SK-N-SH (cell line): Measurements from ENCODE around the gene DPF3. TPM values are rescaled to one million over a fixed set of nuclear protein-coding genes. Genes with fewer than 3 reads are reported as not detected.

Experiments
- CTCF ChIA-PET: fragments of 300-600, 350-600 bp; formaldehyde crosslinking; extraction: SDS; loops from one replicate; lab custom pipeline; 2021; lab: Yijun Ruan, JAX
- POLR2A ChIA-PET: fragments of 350-600 bp; sonication (Branson Sonifier 250); formaldehyde crosslinking; extraction: SDS; loops from one replicate; lab custom pipeline; 2020; ENCODE audit warnings: antibody characterized with exemption, inconsistent platforms; lab: Yijun Ruan, JAX
- DNase-seq: peaks from one replicate; pipeline ENCODE4 v3.0.0; 2012
- H2AFZ ChIP-seq: fragments of 200-600 bp; sonication (generic); 2 replicates; pipeline ENCODE4 v1.8.1; 2016; ENCODE audit warnings: antibody characterized with exemption, mild to moderate bottlenecking, low read depth
- H3F3A ChIP-seq: fragments of 200-600 bp; sonication (generic); replicated peaks from 2 replicates; pipeline ENCODE3; 2016; ENCODE audit warnings: antibody characterized with exemption, mild to moderate bottlenecking; ENCODE audit not compliant: insufficient read depth
- H3K27ac ChIP-seq, 2 experiments: fragments of 200-500 bp in 1 of 2; fragments of 200-600 bp in 1 of 2; sonication (Bioruptor generic) in 1 of 2; sonication (generic), shearing (Covaris generic) in 1 of 2; 2 replicates each; pipeline versions ENCODE4 v1.5.1 to v1.6.1; 2014 to 2016; ENCODE audit warnings: low read depth in 2 of 2, inconsistent platforms in 1 of 2, low read length in 1 of 2, mild to moderate bottlenecking in 1 of 2, mixed read lengths in 1 of 2
- H3K27me3 ChIP-seq: fragments of 200-600 bp; sonication (generic), shearing (Covaris generic); 2 replicates; pipeline ENCODE4 v1.6.1; 2016; ENCODE audit warnings: mixed run types; ENCODE audit not compliant: insufficient read depth
- H3K36me3 ChIP-seq, 2 experiments: fragments of 200-500 bp in 1 of 2; fragments of 200-600 bp in 1 of 2; sonication (Bioruptor generic) in 1 of 2; sonication (generic) in 1 of 2; replicated peaks in 1 of 2; 2 replicates each; pipeline versions ENCODE3 to v1.5.1; 2014 to 2016; ENCODE audit warnings: low read length in 1 of 2, mild to moderate bottlenecking in 1 of 2; ENCODE audit not compliant: insufficient read depth in 2 of 2, control insufficient read depth in 1 of 2
- H3K4me1 ChIP-seq, 2 experiments: fragments of 200-500 bp in 1 of 2; fragments of 200-600 bp in 1 of 2; sonication (Bioruptor generic) in 1 of 2; sonication (generic), shearing (Covaris generic) in 1 of 2; 2 replicates each; pipeline versions ENCODE4 v1.5.1 to v1.6.1; 2014 to 2016; ENCODE audit warnings: low read depth in 1 of 2, low read length in 1 of 2, mixed run types in 1 of 2; ENCODE audit not compliant: insufficient read depth in 2 of 2, control insufficient read depth in 1 of 2
- H3K4me2 ChIP-seq: fragments of 200-600 bp; sonication (generic), shearing (Covaris generic); 2 replicates; pipeline ENCODE4 v1.6.1; 2017; ENCODE audit warnings: mixed run types
- H3K4me3 ChIP-seq, 2 experiments: fragments of 200-500 bp in 1 of 2; fragments of 200-600 bp in 1 of 2; sonication (Bioruptor generic) in 1 of 2; sonication (generic), shearing (Covaris generic) in 1 of 2; 2 replicates each; pipeline versions ENCODE4 v1.5.1 to v1.8.1; 2014 to 2016; ENCODE audit warnings: low read depth in 2 of 2, inconsistent platforms in 1 of 2, low read length in 1 of 2, mild to moderate bottlenecking in 1 of 2, mixed read lengths in 1 of 2, moderate library complexity in 1 of 2
- H3K79me2 ChIP-seq: fragments of 200-600 bp; sonication (generic); 2 replicates; pipeline ENCODE4 v1.8.1; 2017; ENCODE audit warnings: mild to moderate bottlenecking; ENCODE audit not compliant: insufficient read depth
- H3K9ac ChIP-seq: fragments of 200-600 bp; sonication (generic); 2 replicates; pipeline ENCODE4 v1.6.1; 2017; ENCODE audit warnings: mixed run types
- H3K9me2 ChIP-seq: fragments of 200-600 bp; sonication (generic); 2 replicates; pipeline ENCODE4 v1.6.1; 2017; ENCODE audit warnings: mixed run types
- H3K9me3 ChIP-seq: fragments of 200-600 bp; sonication (generic); 2 replicates; pipeline ENCODE4 v1.6.1; 2017; ENCODE audit warnings: mixed run types, mild to moderate bottlenecking, moderate library complexity
- H4K20me1 ChIP-seq: fragments of 200-600 bp; sonication (generic); 2 replicates; pipeline ENCODE4 v1.6.1; 2017; ENCODE audit warnings: mild to moderate bottlenecking, mixed run types; ENCODE audit not compliant: insufficient read depth
- EZH2phosphoT487 ChIP-seq: fragments of 200-600 bp; sonication (generic); IDR thresholded peaks from 2 replicates; pipeline ENCODE4 v1.6.1; 2017; ENCODE audit warnings: low read depth, mixed run types, mild to moderate bottlenecking, antibody characterized with exemption, moderate library complexity, borderline replicate concordance
- FOSL2 ChIP-seq: IDR thresholded peaks from 2 replicates; pipeline ENCODE4 v1.4.0; 2012; ENCODE audit warnings: low read depth, mild to moderate bottlenecking, moderate library complexity, borderline replicate concordance
- GABPA ChIP-seq: IDR thresholded peaks from 2 replicates; pipeline ENCODE4 v1.4.0; 2012; ENCODE audit warnings: low read depth, mild to moderate bottlenecking
- MEF2A ChIP-seq: IDR thresholded peaks from 2 replicates; pipeline ENCODE4 v1.4.0; 2012; ENCODE audit warnings: low read depth, borderline replicate concordance
- MXI1 ChIP-seq: IDR thresholded peaks from 2 replicates; pipeline ENCODE4 v1.6.1; 2012; ENCODE audit warnings: mild to moderate bottlenecking, low read depth, low read length, improper control_type of control experiment
- NFIC ChIP-seq: IDR thresholded peaks from 2 replicates; pipeline ENCODE4 v1.4.0; 2012; ENCODE audit warnings: borderline replicate concordance
- NRF1 ChIP-seq: IDR thresholded peaks from 2 replicates; pipeline ENCODE4 v1.6.1; 2012; ENCODE audit warnings: low read depth, mild to moderate bottlenecking, low read length
- POLR2AphosphoS5 ChIP-seq: IDR thresholded peaks from 2 replicates; pipeline ENCODE4 v1.6.1; 2012; ENCODE audit warnings: low read depth, low read length
- RCOR1 ChIP-seq: fragments of 150-350 bp; IDR thresholded peaks from 2 replicates; pipeline ENCODE4 v1.6.1; 2017; ENCODE audit warnings: antibody characterized with exemption, low read length
- REST ChIP-seq: IDR thresholded peaks from 2 replicates; pipeline ENCODE4 v1.6.1; 2012; ENCODE audit warnings: mild to moderate bottlenecking, low read depth, low read length, moderate library complexity
- RFX5 ChIP-seq: IDR thresholded peaks from 2 replicates; pipeline ENCODE4 v1.6.1; 2012; ENCODE audit warnings: mild to moderate bottlenecking, improper control_type of control experiment, low read length
- TAF1 ChIP-seq: IDR thresholded peaks from 2 replicates; pipeline ENCODE4 v1.6.1; 2012; ENCODE audit warnings: low read depth, mild to moderate bottlenecking, low read length, moderate library complexity, borderline replicate concordance
- TCF12 ChIP-seq: IDR thresholded peaks from 2 replicates; pipeline ENCODE4 v1.4.0; 2012
- YY1 ChIP-seq: IDR thresholded peaks from 2 replicates; pipeline ENCODE4 v1.4.0; 2012; ENCODE audit warnings: low read depth, mild to moderate bottlenecking
- ZBTB33 ChIP-seq: IDR thresholded peaks from 2 replicates; pipeline ENCODE4 v1.4.0; 2012; ENCODE audit warnings: low read depth, borderline replicate concordance
- WGBS: methylation state at CpG from one replicate; pipeline ENCODE4 v1.1.6; 2017; ENCODE audit warnings: low lambda C conversion rate; 5-methylcytosine and 5-hydroxymethylcytosine counted together
- polyA plus RNA-seq, 3 experiments: library from polyadenylated mRNA; depleted of rRNA; stranded (reverse); fragments of >200 nt; gene quantifications; 2 replicates each; pipeline ENCODE4 v1.2.3, GENCODE V29; 2012

The DPF3 gene
- polyA plus RNA-seq, 1 of the 3 experiments (the other 2 are of a cell fraction): 2.8 TPM

- ChIA-PET CTCF (no interaction called here), POLR2A (no interaction called here)
- Histone ChIP-seq H3K9ac (no peak overlapping the region), H4K20me1 (no peaks in the 10 kb centered on the region), H3K27me3 (no peaks in the 10 kb centered on the region), H3K9me3 (no peaks in the 10 kb centered on the region), H3K36me3 (no peaks in the 10 kb centered on the region), H3K4me3 (no peak overlapping the region), H2AFZ (no peak overlapping the region), H3F3A (no peaks in the 10 kb centered on the region), H3K27ac (no peak overlapping the region), H3K79me2 (no peaks in the 10 kb centered on the region), H3K4me1 (no peaks in the 10 kb centered on the region; a peak in 1 of 4 replicates), H3K4me2 (no peak overlapping the region), H3K9me2 (no peaks in the 10 kb centered on the region)
- no peak for DNase-seq
- WGBS: 52% methylated on average over 3 of the region's 3 CpGs
- 0 out of 2 replicates have a peak, but pooled peaks have one; percentile 13 for TF ChIP-seq FOSL2
- no peak for TF ChIP-seq NRF1
Measured at GRCh38 chr14:72844524-72844923, 49.4 kb downstream of the DPF3 start.

- Histone ChIP-seq H3K4me2 (no peak overlapping the region), H3K9me3 (no peaks in the 10 kb centered on the region), H3K4me3 (no peak overlapping the region), H3K27me3 (no peaks in the 10 kb centered on the region), H4K20me1 (no peaks in the 10 kb centered on the region), H3K79me2 (no peaks in the 10 kb centered on the region), H2AFZ (no peak overlapping the region), H3K36me3 (no peaks in the 10 kb centered on the region), H3K4me1 (no peaks in the 10 kb centered on the region), H3K27ac (no peak overlapping the region), H3K9me2 (no peaks in the 10 kb centered on the region), H3K9ac (no peak overlapping the region), H3F3A (no peaks in the 10 kb centered on the region)
- 63% methylated on average over 11 of the region's 12 CpGs for WGBS
- TF ChIP-seq POLR2AphosphoS5: no peak
- POLR2A ChIA-PET: no interaction called here
- no peak for DNase-seq
- CTCF ChIA-PET: interaction anchor here (0.5 to 1.4 kb wide), 2 partner anchors 51 to 102 kb away, joined by 3 read pairs; no protein-coding TSS in a partner anchor
Measured at GRCh38 chr14:72839753-72840607, 53.9 kb downstream of the DPF3 start.

GRCh38 chr14:72839351-72839750 is 54.5 kb downstream of the DPF3 start:
- H3K27me3 ChIP-seq: no peaks in the 10 kb centered on the region
- ChIA-PET POLR2A (no interaction called here), CTCF (interaction anchor here (1.4 kb wide), 1 partner anchor 102 kb away, joined by 3 read pairs; no protein-coding TSS in a partner anchor)
- 78% methylated on average over 10 of the region's 12 CpGs for WGBS
- H3K4me2 ChIP-seq: no peak overlapping the region
- no peak overlapping the region for H3K9ac ChIP-seq
- no peak for DNase-seq
- H3K4me1 ChIP-seq: no peaks in the 10 kb centered on the region
- no peaks in the 10 kb centered on the region for H4K20me1 ChIP-seq
- H3K4me3 ChIP-seq: no peak overlapping the region
- H3K9me2 ChIP-seq: no peaks in the 10 kb centered on the region
- no peaks in the 10 kb centered on the region for H3K36me3 ChIP-seq
- H3K27ac ChIP-seq: no peak overlapping the region
- H3K9me3 ChIP-seq: no peaks in the 10 kb centered on the region
- no peak overlapping the region for H2AFZ ChIP-seq
- H3K79me2 ChIP-seq: no peaks in the 10 kb centered on the region
- H3F3A ChIP-seq: no peaks in the 10 kb centered on the region
- TF ChIP-seq MXI1: no peak
- TF ChIP-seq GABPA: no peak
- TF ChIP-seq RCOR1: no peak
- TF ChIP-seq REST: no peak
- TF ChIP-seq TAF1: no peak
- TF ChIP-seq MEF2A: no peak
- TF ChIP-seq EZH2phosphoT487: no peak
- TF ChIP-seq RFX5: no peak
- no peak for TF ChIP-seq YY1
- no peak for TF ChIP-seq NRF1
- no peak for TF ChIP-seq TCF12
- TF ChIP-seq ZBTB33: no peak
- no peak for TF ChIP-seq NFIC
